Stimulated activated CD4-positive, alpha-beta T cell treated with anti-CD3 and anti-CD28 coated beads, Interleukin-15, amount 100 ng/mL, for 24 hours (primary cell): ENCODE data around the gene NT5DC1.

Source experiments
- DNase-seq: peaks from one replicate; pipeline ENCODE4 v3.0.0-alpha.2; 2020

NT5DC1 gene

DNA sequence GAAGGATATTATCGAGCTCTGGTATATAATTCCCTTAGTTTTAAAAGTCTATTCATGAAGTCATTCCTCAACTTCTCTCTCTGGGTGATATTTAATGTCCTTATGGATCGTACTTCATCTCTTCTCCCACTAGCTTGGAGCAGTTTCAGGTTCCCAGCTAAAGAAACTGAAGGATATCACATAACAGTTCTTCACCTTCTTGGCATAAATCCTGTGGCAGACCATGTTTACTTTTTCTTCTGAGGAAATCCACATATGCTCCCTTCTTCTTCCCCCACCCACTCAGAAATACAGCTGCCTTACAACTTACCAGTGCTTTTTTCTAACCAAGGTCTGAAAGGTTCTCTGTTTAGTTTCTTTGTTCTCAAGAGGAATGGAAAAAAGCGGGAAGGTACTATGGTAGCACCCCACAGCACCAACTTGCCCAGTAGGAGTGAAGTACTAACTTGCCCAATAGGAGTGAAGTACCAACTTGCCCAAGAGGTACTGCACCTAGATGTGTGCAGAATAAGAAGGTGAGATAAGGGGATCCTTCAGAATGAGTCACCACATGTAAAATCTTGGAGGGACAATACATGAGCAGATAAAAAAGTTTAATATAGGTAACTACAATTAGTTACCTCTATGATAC lies 100.1 kb downstream of the NT5DC1 start:
- no peak for DNase-seq

DNA sequence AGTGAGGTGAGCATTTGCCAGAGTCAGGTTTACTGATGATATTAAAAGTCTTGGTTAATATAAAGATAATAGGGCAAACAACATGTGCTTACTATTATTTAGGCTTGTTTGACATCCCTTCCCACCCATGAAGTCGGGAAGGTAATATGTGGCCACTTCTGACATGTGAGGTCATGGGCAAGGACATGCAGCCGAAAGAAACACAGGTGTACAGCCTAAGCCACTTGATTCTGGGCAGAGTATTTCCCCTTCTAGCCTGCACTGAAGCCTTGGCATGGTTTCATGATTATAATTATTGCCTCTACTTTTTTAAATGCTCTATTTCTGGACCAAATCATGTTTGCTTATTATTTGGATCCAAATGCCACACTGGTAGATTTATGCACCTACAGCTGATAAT lies 100.9 kb downstream of the NT5DC1 start:
- no peak for DNase-seq

DNA sequence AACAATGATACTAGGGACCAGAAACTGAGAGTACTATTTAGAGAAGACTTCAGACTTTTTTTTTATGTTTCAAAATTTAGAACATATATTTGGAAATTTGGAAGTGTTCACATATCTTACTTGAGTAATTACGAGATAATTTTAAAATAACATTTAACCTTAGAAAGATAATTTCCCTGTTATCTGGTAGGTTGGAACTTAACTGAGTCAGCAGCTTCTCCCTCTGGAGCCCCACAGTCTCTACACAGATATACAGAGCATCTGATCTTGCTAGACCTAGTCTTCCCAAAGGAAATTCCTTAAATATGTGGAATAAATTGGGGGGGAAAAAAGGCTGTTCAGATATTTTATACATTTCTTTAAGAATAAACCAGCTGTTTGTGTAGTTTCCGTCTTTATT lies 104.6 kb downstream of the NT5DC1 start:
- DNase-seq = no peak

DNA sequence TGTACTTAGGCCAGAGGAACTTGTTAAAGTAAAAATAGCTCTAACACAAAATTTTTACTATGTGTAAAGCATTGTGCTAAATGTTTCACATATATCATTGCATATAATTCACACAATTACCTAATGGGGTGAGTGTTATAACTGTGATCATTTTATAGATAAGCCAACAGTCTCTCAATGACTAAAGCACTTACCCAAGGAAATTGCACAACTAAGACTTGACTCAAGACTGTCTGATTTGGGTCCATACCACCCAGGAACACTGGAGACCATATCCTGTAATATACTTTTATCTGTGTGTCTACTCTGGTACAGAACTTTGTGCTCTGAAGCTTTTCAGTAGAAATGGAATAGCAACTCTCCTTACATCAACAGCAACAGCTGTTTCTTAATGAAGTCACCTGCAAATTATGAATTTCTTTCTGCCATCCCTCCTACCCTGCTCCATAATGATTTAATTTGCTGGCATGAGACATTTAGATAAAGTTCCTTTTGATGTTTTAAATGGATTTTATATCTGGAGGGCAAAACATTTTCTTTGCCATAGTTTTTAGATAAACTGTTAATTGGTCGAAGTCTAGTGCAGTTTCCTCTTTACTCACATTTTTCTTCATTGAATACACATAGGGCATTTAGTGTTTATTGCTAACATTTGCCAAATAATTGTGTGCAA lies 105.7 kb downstream of the NT5DC1 start:
- DNase-seq = no peak

DNA sequence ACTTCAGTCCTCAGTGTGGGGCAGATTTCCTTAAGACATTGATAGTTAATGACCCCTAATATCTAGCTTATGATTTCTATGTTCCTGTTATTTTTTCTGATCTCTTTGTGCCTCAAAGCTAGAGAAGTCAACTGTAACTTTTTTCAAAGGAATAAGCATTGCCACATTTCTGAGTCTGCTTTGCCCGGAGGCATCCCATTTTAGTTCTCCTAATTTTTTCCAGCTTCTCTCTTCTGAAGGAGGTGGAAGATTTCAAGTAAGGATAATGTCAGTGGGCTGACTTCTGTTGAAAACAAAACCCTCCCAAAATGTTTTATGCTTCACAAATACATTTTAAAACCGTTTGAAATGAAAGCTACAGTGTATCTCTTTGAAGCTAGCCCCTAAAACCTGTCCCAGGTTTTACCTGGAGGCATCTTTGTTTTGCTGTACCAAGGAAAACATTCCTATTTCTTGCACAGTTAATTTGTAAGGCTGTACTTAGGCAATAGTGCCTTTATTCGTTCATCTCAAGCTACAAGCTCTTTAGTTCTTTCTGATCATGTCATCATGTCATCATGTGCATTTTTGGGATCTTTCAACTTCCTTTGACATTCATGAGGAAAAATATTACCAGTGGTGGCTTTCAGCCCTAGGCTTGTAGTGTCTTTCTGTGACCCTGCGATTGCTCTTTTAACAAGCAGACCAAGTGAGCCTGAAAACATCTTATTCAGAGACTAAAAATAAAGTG lies 107.6 kb downstream of the NT5DC1 start:
- DNase-seq = no peak

DNA sequence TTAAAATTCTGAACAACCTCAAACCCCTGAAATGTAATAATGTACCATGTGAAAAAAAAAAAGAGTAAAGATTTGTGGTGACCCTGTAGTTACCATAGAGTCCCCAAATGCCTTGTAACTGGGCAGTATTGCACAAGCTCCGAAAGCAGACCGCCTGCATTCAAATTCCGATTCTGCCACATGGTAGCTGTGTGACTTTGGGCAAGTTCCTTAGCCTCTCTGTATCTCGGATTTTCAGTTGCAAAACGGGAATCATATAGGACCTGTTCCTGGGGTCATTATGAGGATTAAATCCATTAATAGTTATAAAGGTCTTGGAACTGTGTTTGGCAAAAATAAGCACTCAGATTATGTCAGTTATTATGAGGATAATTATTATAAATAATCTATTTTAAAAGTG lies 109.7 kb downstream of the NT5DC1 start:
- no peak for DNase-seq

DNA sequence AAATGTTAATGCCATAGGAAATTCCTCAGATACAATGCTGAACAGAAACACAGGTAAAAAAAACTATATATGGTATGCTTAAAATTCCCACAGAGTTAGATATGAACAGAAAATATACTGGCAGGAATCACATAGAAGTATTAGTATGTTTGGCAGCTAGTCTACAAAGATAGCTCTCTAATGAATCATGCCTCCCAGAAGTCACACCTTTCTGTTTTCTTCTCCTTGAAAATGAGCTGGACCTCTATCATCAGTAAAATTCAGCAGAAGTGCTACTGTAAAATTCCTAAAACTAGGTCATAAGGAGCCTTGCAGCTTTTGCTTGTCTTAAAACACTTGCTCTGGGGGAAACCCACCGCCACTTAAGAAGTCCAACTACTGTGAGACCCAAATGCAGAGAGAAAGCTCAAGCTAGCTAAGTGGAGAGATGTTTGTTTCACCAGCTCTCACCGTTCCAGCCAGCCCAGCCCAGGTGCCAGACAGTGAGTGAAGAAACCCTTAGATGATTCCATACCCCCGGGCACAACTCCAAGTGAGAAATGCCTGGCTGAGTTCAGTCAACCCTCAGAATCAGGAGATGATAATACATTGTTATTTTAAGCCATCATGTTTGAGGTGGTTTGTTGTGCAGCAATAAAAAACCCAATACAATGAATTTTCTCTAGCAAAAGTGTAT lies 110.2 kb downstream of the NT5DC1 start:
- no peak for DNase-seq

DNA sequence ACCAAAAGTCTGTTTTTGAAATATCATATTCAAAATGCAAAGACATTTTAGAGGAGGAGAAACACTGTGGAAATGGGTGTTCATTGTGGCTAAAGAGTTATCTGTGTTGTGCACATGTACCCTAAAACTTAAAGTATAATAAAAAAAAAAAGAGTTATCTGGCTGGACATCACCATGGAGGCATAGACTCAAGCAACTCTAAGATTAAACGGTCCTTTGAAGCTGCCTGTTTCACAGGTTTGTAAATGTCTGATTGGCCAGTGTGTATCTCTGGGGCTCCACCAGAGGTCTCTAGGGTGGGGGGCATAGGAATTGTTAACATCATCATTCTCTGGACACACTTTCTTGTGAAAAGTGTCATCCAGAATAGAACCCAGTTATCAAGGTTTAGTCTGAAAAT lies 114.0 kb downstream of the NT5DC1 start:
- DNase-seq = no peak

DNA sequence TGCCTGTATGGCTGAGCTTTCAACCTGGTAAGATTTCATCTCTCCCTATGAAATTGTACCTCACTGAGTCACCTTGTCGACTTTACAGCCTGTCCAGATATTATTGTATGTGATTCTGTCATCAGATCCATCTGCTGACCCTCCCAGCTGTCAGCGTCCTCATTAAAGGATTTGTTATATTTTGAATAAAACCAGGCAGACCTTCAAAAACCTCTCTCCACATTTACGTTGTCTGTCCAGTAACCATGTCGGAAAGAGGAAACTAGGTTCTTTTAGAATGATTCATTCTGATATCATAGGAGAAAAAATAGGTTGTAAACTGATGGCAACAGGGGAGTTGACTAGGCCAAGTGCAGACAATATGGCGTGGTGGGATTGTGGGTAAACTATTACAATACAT lies 114.8 kb downstream of the NT5DC1 start:
- no peak for DNase-seq

DNA sequence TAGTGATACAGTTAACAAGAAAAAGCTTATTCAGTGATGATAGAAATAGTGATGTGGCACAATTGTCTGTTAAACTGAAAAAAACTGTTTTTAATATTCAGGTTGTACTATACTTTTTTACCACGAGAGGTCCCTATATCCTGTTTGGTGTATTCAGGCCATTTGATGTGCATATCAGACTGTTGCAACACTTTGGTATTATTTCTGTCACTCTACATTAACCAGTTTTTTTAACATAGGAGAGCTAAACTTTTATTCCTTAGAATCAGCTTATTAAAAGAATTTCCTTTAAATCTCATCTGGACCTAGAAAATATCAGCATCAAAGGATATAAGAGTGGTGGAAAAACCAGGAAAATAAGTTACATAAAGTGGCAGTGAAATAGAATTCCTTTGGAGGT lies 116.4 kb downstream of the NT5DC1 start:
- no peak for DNase-seq

DNA sequence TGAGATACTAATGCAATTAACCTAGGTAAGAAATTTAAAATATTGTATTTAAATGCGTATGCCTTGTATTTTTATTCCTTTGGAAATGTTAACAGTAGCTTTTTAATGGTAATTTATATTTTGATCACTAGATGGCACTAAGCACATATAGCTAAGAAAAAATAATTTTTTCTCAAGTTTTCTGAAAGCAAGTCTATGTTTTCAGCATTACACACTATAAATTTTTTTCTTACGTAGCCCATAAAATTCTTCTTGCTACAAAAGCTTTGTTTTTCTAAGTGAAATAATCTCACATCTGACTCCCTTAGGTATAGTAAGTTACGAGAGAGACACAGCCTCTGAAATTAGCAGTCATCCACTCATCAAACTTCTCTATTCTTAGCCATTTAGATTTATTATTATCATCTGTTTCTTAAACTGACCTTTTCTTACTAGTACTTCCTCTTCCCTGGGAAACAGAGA lies 117.5 kb downstream of the NT5DC1 start:
- DNase-seq = no peak

DNA sequence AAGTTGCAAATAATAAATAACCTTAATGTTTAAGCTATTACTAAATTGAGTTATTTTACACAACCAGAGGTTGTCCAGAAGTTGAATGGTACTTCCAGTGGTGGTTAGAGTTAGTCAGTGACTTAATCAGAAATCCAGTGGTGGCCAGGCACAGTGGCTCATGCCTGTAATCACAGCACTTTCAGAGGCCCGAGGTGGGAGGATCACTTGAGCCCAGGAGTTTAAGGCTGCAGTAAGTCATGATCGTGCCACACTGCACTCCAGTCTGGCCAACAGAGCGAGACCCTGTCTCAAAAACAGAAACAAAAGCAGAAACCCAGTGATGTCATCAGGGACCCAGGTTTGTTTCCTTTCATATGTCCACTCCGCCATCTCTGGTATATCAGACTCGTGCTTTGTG lies 118.2 kb downstream of the NT5DC1 start:
- DNase-seq = no peak

DNA sequence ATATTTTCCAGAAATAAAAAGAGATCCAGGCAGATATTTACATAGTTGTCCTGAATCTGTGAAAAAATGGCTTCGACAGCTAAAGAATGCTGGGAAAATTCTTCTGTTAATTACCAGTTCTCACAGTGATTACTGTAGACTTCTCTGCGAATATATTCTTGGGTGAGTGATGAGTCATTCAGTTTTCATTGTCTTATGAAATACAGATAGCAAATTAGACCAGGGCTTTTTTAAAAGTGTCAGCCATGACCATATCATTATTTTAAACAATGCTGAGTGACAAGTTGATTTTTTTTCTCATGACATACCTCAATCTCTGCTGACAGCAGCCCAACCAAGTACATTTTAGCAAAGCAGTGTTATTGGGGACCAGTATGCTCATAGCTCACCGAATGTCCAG lies 120.4 kb downstream of the NT5DC1 start:
- DNase-seq = no peak

DNA sequence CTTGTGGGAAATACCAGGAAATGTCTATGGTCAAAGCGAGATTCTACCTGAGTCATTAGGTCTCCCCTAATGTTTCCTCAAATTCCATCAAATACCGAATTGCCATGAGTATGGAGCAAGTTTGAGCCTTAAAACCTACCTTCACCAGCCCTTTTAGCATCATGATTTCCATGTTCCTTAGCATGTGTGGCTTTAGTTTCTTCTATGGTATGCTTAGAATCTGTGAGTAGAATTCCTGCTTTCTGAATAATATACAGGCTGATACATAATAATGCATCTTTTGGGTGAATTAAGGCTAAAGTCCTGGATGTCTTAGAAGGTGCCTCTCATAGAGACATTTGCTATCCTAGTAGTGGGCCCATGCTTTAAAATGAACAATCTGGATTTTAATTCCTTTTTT lies 121.3 kb downstream of the NT5DC1 start:
- no peak for DNase-seq

DNA sequence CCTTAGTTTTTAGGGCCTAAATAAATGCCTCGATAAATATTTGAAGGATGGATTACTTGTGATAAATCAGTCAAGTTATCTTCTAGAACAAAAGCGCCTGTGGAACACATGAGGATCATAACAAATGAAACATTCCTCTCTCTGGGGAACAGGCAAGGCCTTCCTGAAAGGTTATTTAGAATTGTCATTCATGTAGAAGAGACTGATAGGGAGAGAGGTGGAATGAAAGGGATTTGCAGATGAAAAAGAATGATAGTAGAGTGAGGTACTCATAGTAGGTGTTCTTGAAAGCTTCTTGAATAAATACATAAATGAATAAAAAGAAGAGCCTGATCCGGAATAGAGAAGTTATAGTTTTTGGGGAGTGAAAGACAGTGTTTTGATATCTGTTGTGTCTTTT lies 122.7 kb downstream of the NT5DC1 start:
- no peak for DNase-seq

DNA sequence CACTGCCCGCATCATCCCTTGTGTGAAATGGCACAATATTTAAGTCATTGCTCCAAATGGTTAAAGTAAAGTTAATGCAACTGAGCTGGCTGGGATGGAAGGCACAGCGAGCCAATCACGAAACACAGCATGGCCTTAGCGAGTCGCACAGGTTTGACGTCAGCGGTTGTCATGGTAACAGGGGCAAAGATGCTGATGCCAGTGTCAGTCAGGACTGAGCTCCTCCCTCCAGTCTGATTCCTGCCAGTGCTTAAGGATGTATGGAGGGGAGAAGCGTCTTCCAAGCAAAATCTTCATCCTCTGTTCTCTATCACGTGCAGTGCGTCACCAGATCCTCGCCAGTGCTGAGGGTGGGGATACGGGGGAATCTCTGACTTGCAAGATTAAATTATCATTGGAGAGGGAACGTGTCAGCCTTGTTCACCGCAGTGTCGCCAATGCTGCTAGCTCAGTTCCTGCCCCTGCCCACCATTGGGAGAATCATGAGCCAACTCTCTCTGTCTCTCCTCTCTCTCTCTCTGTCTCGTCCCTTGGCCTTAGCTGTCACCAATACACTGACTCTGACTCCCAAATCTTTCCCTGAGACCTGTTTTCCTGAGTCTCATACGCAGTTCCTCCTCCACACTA lies 128.7 kb downstream of the NT5DC1 start:
- DNase-seq = peak; percentile 27

DNA sequence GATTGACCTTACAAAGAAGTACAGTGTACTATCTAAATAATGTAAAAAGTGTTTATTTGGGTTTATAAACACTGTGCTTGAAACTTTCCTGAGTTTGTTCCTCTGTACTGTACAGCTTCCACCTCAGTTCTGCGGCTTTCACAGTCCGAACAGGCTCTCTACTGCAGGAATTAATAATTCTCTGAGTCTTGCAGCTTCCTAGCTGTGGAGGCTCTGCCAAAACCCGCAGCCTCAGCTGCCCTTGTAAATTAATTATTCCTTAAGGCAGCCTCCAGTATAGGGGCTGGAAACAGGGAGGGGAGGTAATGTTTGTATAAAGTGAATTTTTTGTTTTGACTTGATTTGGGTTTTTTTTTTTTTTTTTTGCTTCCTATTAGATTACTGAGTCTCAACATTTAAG lies 134.0 kb downstream of the NT5DC1 start:
- no peak for DNase-seq

DNA sequence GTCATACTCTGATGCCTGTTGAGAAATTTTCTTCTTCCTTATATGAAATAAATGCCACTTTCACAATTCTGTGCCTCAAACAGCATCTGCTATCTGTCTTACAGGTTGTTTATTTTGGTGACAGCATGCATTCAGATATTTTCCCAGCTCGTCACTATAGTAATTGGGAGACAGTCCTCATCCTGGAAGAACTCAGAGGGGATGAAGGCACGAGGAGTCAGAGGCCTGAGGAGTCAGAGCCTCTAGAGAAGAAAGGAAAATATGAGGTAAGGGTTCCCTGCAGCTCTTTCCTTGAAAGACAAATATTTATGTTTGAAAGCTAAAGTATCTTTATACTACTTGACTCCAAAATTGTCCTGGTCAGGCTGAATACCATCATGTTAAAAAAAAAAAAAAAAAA lies 137.4 kb downstream of the NT5DC1 start:
- DNase-seq = no peak

DNA sequence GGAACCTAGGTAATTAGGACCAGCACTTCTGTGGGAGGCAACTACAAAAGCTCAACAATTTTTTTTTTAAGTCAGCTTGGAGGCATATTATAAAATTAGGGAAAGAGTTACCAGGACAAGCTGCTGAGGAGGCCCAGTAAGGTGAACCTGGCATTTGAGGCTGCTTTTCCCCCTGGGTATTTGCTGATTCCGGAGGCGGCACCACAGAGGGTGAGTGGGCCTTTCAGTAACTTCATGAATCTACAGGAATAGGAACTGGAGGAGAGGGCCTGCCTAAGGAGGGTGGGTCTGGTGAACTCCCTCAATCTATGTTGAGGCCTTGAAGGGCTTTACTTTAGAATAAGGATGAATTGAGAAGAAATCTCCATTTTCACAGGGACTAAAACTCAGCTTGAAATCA lies 138.6 kb downstream of the NT5DC1 start:
- no peak for DNase-seq

DNA sequence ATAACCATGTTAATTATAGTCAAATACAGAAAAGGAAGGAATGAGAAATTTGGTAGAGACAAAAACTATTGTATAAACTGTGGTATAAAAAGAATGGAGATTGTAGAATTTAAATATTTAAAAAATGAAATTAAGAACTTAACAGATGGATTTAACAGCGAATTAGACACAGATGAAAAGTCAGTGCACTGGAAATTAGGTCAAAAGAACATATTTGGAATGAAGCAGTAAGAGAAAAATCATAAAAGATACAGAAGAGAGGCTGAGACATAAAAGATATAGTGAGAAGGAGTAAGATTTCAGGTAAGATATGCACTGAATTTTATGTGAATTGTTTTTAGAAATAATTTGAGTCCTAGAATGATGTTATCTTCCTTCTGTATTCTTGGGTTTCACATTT lies 139.2 kb downstream of the NT5DC1 start:
- no peak for DNase-seq

DNA sequence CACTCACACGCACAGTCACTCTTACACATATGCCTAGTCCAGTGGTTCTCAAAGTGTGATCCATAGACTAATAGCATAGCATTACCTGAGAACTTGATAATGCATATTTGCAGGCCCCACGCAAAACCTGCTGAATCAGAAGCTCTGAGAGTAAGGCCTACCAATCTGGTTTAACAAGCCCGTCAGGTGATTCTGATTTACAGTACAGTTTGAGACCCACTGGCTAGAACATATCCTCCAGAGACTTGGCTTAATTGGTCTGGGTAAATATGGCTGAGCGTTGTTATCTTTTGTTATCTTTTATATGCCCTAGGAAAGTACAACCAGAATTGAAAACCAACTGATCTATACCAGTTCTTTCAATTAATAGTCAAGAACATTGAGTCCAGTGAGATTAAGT lies 143.6 kb downstream of the NT5DC1 start:
- no peak for DNase-seq

DNA sequence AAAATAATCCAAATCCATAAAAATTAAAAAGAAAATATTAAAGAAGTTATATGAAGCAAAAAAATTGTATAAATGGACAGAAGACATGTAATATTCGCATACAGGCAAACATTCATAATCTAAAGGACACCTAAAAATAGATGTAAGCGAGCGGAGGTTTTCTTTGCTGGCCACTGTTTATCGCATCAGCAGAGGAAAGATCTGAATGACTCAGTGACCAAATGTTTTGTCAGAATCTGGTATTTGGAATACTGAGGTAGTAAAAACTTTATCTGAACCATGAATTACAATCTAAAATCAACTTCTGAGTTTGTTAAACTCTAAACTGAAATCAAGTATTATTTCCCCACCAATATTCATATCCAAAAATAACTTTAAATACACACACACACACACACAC lies 145.4 kb downstream of the NT5DC1 start:
- DNase-seq = no peak

DNA sequence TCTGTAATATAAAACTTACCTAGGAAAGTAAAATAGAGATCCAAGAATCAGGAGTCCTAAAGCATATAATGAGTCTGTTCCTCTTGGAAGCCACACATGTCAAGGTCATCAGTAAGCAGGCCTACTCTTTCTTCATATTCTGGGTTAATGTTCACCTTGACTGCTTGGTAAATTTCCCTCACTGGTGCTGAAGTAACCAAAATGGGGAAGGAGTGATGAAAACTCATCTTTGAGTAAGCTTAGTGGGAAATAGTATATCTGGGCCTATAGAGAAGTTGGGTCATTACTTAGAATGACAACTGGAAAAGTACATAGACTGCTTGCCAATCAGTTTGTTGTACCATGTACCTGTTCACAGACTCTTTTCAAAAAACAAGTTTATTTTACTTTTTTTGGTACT lies 146.6 kb downstream of the NT5DC1 start:
- no peak for DNase-seq
